ENCODE measurements around the gene CMTM7. TPM values are rescaled to one million over a fixed set of nuclear protein-coding genes. Genes with fewer than 3 reads are reported as not detected.

Gene CMTM7, protein sequence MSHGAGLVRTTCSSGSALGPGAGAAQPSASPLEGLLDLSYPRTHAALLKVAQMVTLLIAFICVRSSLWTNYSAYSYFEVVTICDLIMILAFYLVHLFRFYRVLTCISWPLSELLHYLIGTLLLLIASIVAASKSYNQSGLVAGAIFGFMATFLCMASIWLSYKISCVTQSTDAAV
- total RNA-seq, result 7.6 and 9.0 TPM in 2 replicates

DNA sequence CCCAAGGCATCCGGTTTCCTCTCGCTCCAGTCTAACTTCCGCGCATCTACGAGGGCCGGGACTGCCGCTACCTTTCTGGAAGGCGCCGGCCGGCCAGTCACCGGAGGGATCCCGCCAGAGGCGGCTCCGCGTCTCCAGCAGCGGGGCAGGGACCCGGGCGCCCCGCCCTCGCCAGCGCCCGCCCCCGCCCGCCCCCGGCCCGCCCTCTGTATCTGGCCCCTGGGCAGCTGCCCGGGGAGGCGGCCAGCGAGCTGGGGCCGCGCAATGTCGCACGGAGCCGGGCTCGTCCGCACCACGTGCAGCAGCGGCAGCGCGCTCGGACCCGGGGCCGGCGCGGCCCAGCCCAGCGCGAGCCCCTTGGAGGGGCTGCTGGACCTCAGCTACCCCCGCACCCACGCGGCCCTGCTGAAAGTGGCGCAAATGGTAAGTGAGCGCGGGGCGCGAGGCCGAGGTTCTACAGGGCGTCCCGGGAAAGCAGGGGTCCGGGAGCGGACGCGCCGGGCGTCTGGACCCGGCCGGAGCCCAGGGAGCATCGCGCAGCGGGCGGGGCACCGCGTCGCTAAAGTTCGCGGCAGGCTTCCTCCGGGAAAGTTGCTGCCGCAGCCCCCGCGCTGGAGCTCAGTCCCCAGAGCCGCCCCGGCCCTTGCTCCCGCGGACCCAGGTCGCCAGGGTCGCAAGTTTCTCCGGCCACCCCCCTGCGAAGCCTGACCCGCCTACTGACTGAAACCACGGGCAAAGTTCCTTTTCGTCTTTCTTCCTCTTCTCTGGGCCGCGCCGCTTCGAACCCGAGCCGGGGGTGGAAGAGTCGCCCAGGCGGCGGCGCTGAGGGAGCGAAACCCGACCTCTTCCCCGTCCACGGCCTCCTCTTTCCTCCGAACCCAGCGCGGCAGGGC is at the start of gene CMTM7:
Gene CMTM7 (plus strand): TSS at position 211 of the 893 bp plus-strand sequence. CDS start 54 bp downstream, at position 265.

DNA sequence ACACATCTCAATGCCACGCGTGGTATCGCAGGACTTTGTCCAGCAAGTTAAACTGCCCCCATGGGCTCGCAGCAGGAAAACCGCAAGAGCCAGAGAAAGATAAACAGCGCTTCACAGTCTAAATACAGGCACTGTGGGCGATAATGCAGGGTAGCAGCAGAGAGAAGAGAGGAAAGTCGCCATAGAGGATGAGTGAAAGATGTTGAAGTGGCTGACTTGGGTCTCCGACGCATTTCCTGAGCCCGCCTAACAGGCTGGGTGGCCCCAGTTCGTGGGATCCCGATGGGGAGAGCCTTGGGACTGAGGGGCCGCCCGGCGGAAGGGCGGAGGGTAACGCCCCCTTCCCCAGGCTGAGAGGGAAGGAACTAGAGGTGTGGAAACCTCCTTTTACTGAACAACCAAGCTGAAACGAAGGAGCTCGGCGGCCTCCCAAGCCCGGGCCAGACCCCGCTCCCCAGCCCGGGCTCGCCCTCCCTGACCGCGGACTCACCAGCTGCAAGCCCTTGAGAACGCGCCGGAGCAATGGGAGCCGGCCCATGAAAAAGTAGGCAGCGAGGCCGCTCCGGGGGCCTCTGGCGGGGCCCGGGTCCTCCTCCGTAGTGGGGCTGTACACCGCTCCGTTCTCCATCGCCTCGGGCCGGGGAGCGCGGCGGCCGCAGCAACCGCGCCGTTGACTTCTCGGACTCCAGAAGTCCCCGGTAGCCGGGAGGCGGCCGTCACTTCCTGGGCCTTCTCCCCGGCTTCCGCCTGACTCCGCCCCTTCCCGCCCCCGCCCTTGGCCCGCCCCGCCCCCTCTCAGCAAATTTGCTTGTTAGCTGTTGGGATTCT is 110.7 kb downstream of the CMTM7 start, which contains the start of gene CMTM6:
Gene CMTM6 (minus strand): TSS at position 735 of the 828 bp plus-strand sequence. CDS start 107 bp downstream, at position 628.

Other genes with a start within 250 kb of the CMTM7 start
- gene CMTM8, start 153.2 kb upstream of the CMTM7 start, total RNA-seq, result 0.26 and 0.86 TPM in 2 replicates
- gene CMTM6, start 111.0 kb downstream of the CMTM7 start, total RNA-seq, result 95.6 and 96.6 TPM in 2 replicates
- gene DYNC1LI1, start 179.0 kb downstream of the CMTM7 start, total RNA-seq, result 35.5 and 39.2 TPM in 2 replicates

Measured in articular chondrocyte of knee joint (primary cell).